Common myeloid progenitor, CD34-positive (primary cell): ENCODE results near the gene RAPGEF5.
A peak's percentile ranks its signal among the peaks of the same experiment; 100 is the strongest.

Experiments used
- CTCF ChIA-PET: fragments of 350-600 bp; sonication (Branson Sonifier 250); formaldehyde crosslinking; loops from one replicate; lab custom pipeline; 2021; ENCODE audit warnings: antibody characterized with exemption; lab: Charles Lee
- POLR2A ChIA-PET: fragments of 350-600 bp; sonication (Branson Sonifier 250); formaldehyde crosslinking; loops from one replicate; lab custom pipeline; 2021; ENCODE audit warnings: antibody characterized with exemption; lab: Charles Lee
- DNase-seq, 3 donors: peaks; one replicate each; pipeline versions ENCODE4 v3.0.0 to v3.0.0-alpha.2; 2013
- H3K27ac ChIP-seq, 2 experiments: 1 replicate in 1 of 2; 2 replicates in 1 of 2; pipeline ENCODE4 v1.7.0; 2013; ENCODE audit warnings: inconsistent platforms in 2 of 2, low read length in 2 of 2, mild to moderate bottlenecking in 2 of 2, low read depth in 1 of 2, moderate library complexity in 1 of 2; ENCODE audit not compliant: severe bottlenecking in 2 of 2, insufficient read depth in 1 of 2, poor library complexity in 1 of 2
- H3K27me3 ChIP-seq, 5 experiments: replicated peaks in 2 of 5; 1 replicate in 3 of 5; 2 replicates in 2 of 5; pipeline versions ENCODE4 v1.6.1 to v1.7.0; 2013; ENCODE audit warnings: low read length in 4 of 5, mild to moderate bottlenecking in 2 of 5, moderate library complexity in 2 of 5, inconsistent platforms in 1 of 5; ENCODE audit not compliant: insufficient read depth in 5 of 5, control insufficient read depth in 4 of 5
- H3K36me3 ChIP-seq, 4 experiments: 1 replicate in 2 of 4; 2 replicates in 2 of 4; pipeline versions ENCODE4 v1.6.1 to v1.7.0; 2013; ENCODE audit warnings: low read length in 3 of 4, control low read depth in 1 of 4, mild to moderate bottlenecking in 1 of 4; ENCODE audit not compliant: control insufficient read depth in 4 of 4, insufficient read depth in 4 of 4
- H3K4me1 ChIP-seq, 4 experiments: 1 replicate in 3 of 4; 2 replicates in 1 of 4; pipeline versions ENCODE4 v1.6.1 to v1.7.1; 2013; ENCODE audit warnings: low read length in 3 of 4, mild to moderate bottlenecking in 3 of 4, control low read depth in 1 of 4, inconsistent platforms in 1 of 4, moderate library complexity in 1 of 4; ENCODE audit not compliant: control insufficient read depth in 4 of 4, insufficient read depth in 4 of 4; ENCODE audit errors: control extremely low read depth in 1 of 4
- H3K4me3 ChIP-seq, 7 experiments: 1 replicate in 4 of 7; 2 replicates in 3 of 7; pipeline versions ENCODE4 v1.5.1 to v1.7.0; 2013; ENCODE audit warnings: mild to moderate bottlenecking in 7 of 7, low read length in 6 of 7, moderate library complexity in 6 of 7, inconsistent platforms in 2 of 7, low read depth in 2 of 7, control low read depth in 1 of 7; ENCODE audit not compliant: insufficient read depth in 4 of 7, control insufficient read depth in 1 of 7; ENCODE audit errors: extremely low read depth in 1 of 7
- H3K9me3 ChIP-seq, 5 experiments: 1 replicate in 4 of 5; 2 replicates in 1 of 5; pipeline versions ENCODE4 v1.6.1 to v1.7.1; 2013; ENCODE audit warnings: low read length in 4 of 5, mild to moderate bottlenecking in 2 of 5, inconsistent platforms in 1 of 5, low read depth in 1 of 5, moderate library complexity in 1 of 5; ENCODE audit not compliant: control insufficient read depth in 4 of 5, insufficient read depth in 2 of 5; ENCODE audit errors: control extremely low read depth in 1 of 5
- WGBS: methylation state at CpG from one replicate; pipeline ENCODE4 v1.1.5; 2013; ENCODE audit not compliant: insufficient coverage; 5-methylcytosine and 5-hydroxymethylcytosine counted together

RAPGEF5 gene

DNA sequence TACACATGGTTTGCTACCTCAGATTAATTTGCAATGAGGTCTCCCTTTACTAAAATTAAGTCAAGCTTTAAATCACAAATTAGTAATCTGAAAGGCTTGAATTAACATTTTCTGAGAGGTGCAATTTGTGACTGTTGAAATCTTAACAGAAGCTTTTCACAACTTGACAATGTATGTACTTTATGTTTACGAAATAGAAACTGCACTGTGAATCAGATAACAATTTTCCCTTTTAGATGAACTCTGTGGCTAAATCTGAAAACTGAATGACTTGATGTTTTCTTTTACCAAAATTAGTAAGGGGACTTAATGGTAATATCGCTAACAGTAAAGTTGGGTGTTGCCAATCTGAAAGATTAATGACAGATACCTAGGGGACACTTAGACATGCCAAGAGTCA lies 197.6 kb downstream of the RAPGEF5 start:
- CTCF ChIA-PET, result interaction anchor here (0.7 to 2.6 kb wide), 5 partner anchors 10 to 293 kb away, joined by 3 to 7 read pairs (median 3); no protein-coding TSS in a partner anchor
- H3K27me3 ChIP-seq, result no peaks in the 10 kb centered on the region
- no CpG with 5 or more reads among the region's 2 CpGs for WGBS
- DNase-seq, result no peak
- peaks cover 0 to 8% (median 3%) of the 10 kb centered on the region in 4 experiments for H3K4me1 ChIP-seq
- POLR2A ChIA-PET, result no interaction called here
- H3K36me3 ChIP-seq, result no peaks in the 10 kb centered on the region
- no peak overlapping the region for H3K4me3 ChIP-seq
- H3K9me3 ChIP-seq, result no peaks in the 10 kb centered on the region
- no peak overlapping the region for H3K27ac ChIP-seq

DNA sequence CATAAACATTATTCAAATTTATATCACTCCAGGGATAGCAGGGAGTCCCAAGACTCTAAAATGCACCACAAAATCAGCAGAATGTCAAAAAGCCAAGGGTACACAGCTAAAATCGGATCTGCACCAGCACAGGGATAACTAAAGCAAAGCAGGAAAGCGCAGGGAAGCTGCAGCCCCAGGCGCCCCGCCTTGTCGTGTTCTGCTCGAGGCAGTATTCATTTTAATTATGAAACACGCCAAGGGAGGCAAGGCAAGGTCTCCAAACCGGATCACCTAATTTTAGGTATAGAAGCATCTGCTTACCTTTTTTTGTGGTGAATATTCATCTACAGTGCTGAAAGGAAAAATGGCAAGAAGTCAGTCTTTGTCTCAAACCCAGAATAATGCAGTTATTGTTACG lies 199.4 kb downstream of the RAPGEF5 start:
- CTCF ChIA-PET, result interaction anchor here (1.0 to 2.6 kb wide), 3 partner anchors 11 to 47 kb away, joined by 3 to 7 read pairs (median 5); no protein-coding TSS in a partner anchor
- DNase-seq, result no peak
- Histone ChIP-seq H3K27me3 (no peaks in the 10 kb centered on the region), H3K4me1 (peaks cover 7 to 21% (median 14%) of the 10 kb centered on the region in 4 experiments), H3K4me3 (no peak overlapping the region), H3K36me3 (no peaks in the 10 kb centered on the region), H3K9me3 (no peaks in the 10 kb centered on the region), H3K27ac (no peak overlapping the region)
- 90% methylated on average over 8 of the region's 9 CpGs for WGBS
- POLR2A ChIA-PET, result no interaction called here

DNA sequence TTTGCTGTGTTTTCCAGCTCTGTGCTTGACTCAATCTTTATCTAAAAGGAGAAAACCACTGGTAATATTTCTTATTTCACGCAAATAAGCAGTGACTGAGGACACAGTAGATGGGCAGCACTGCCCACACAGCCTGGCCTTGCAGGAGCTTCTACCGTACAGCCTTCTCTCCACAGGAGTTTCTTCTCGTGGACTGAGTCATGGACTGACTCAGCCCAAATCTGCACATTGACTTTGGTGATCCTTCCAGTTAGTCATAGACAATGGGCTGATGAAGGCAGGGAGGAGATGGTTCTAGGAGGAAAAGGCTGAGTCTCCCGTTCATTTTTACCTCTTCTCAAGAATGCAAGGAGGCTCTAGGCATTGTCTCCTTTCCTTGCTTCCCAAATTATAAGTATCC lies 200.7 kb downstream of the RAPGEF5 start:
- CTCF ChIA-PET, result interaction anchor here (1.3 to 1.9 kb wide), 3 partner anchors 14 to 53 kb away, joined by 3 to 8 read pairs (median 5); no protein-coding TSS in a partner anchor

DNA sequence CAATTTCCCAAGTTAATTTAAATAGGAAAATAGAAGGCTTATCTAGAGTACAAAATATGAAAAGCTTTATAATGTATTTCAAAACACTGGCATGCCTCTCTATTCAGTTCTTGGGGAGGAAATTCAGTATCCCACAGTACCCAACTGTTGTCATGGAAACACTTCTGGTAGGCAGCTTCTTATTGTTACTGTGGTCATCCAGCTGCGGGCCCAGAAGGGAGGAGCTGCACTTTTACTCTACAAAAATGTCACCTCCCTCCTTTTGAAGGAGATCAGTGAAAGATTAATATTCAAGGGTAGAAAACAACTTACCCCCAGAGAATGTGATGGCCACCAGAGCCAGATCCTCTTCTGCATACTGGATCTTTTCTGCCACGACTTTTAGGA lies 202.8 kb downstream of the RAPGEF5 start:
- Histone ChIP-seq H3K4me3 (peak overlapping the region in 1 of 7 experiments; percentile 42), H3K9me3 (no peaks in the 10 kb centered on the region), H3K27me3 (no peaks in the 10 kb centered on the region), H3K27ac (peak overlapping the region; percentile 59 to 72), H3K4me1 (peaks cover 7 to 21% (median 14%) of the 10 kb centered on the region in 4 experiments), H3K36me3 (peaks cover 0 to 3% (median 0%) of the 10 kb centered on the region in 4 experiments)
- 11% methylated on average over 1 of the region's 2 CpGs for WGBS
- CTCF ChIA-PET, result interaction anchor here (0.6 to 1.9 kb wide), 4 partner anchors 14 to 465 kb away, joined by 3 to 5 read pairs (median 4); no protein-coding TSS in a partner anchor
- POLR2A ChIA-PET, result interaction anchor here (0.7 kb wide), 1 partner anchor 268 kb away, joined by 7 read pairs; no protein-coding TSS in a partner anchor
- peak; percentile 54 to 88 (median 84) for DNase-seq

More for the DNA sequence above, 200.7 kb downstream of the RAPGEF5 start:
- H3K4me3 ChIP-seq, result no peak overlapping the region
- no peaks in the 10 kb centered on the region for H3K27me3 ChIP-seq
- H3K27ac ChIP-seq, result no peak overlapping the region
- peaks cover 7 to 21% (median 14%) of the 10 kb centered on the region in 4 experiments for H3K4me1 ChIP-seq
- no peak for DNase-seq
- WGBS, result 100% methylated on average over 4 of the region's 4 CpGs
- no peaks in the 10 kb centered on the region for H3K36me3 ChIP-seq
- POLR2A ChIA-PET, result no interaction called here
- H3K9me3 ChIP-seq, result no peaks in the 10 kb centered on the region

DNA sequence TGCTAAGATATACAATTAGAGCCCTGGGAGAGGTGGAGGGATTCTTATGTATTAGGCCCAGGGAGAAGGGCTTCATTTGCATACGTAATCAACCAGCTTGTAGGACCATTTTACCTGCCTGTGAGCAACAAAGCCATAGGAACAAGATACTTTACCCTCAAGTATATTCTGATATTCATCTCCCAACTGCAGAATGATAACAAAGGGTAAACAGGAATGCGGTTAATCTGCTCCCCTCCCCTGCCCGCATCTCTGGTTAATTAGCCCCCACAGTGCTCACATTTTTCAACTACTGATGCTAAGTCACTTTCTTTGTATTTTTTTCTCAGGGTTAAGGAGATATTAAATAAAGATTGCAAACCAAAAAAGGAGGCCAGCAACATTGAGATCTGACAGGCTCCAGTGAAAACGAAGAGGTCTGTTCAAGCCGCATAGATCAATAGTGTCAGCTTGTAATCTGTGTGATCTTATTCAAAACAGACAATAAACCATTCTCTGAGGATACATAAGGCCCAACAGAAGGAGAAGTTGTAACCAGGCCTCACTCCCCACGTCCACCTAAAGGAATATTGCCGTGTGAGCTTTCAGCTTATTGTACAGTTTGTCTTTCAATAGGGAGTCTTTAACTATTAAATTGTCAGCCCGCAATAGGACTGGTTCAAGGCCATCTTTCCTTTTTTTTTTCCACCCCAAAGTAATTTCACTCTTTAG lies 203.4 kb downstream of the RAPGEF5 start:
- Histone ChIP-seq H3K27ac (peak overlapping the region; percentile 59 to 72), H3K27me3 (no peaks in the 10 kb centered on the region), H3K4me3 (peak overlapping the region in 1 of 7 experiments; percentile 42), H3K36me3 (peaks cover 0 to 3% (median 0%) of the 10 kb centered on the region in 4 experiments), H3K4me1 (peaks cover 7 to 21% (median 14%) of the 10 kb centered on the region in 4 experiments), H3K9me3 (no peaks in the 10 kb centered on the region)
- CTCF ChIA-PET, result interaction anchor here (0.6 to 1.4 kb wide), 2 partner anchors 13 to 465 kb away, joined by 3 to 4 read pairs; no protein-coding TSS in a partner anchor
- WGBS, result 94% methylated on average over 2 of the region's 8 CpGs
- DNase-seq, result peak in 2 of 3 donors; percentile 32 to 34
- POLR2A ChIA-PET, result interaction anchor here (0.7 to 0.9 kb wide), 2 partner anchors 11 to 268 kb away, joined by 3 to 7 read pairs; no protein-coding TSS in a partner anchor

DNA sequence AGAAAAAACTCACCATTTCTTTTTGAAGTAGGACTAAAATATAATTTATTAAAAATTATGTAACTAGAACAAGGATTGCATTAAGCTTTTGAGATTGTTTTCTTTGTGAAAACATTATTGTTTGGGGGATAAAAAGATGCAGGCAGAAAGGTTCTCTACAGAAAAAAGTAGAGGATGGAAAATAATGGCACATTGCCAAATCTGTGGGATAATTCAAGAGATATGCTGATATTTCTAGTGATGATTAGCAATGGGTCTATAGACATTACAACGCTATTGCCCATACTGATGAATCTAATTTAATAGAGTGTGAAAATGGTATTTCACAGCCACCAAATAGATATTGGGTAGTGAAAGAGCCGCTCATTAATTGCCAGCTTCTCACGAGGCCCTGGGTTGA lies 204.3 kb downstream of the RAPGEF5 start:
- POLR2A ChIA-PET, result interaction anchor here (0.6 to 0.9 kb wide), 2 partner anchors 12 to 39 kb away, joined by 3 read pairs; no protein-coding TSS in a partner anchor
- WGBS, result 93% methylated on average over 2 of the region's 3 CpGs

More for the DNA sequence above, 204.3 kb downstream of the RAPGEF5 start:
- Histone ChIP-seq H3K27ac (no peak overlapping the region), H3K4me1 (peaks cover 7 to 21% (median 14%) of the 10 kb centered on the region in 4 experiments), H3K4me3 (no peak overlapping the region), H3K27me3 (no peaks in the 10 kb centered on the region), H3K36me3 (peaks cover 0 to 3% (median 0%) of the 10 kb centered on the region in 4 experiments), H3K9me3 (no peaks in the 10 kb centered on the region)
- CTCF ChIA-PET, result interaction anchor here (1.3 kb wide), 1 partner anchor 20 kb away, joined by 4 read pairs; no protein-coding TSS in a partner anchor
- no peak for DNase-seq
